HEK293T (cell line): Measurements from ENCODE around the gene PROS1.

Source experiments
- ARNT ChIP-seq: fragments of 450-650 bp; IDR thresholded peaks from 2 replicates; pipeline ENCODE4 v1.6.1; 2017; ENCODE audit warnings: mild to moderate bottlenecking
- CTBP1 ChIP-seq: fragments of 450-650 bp; IDR thresholded peaks from 2 replicates; pipeline ENCODE4 v1.6.1; 2016; ENCODE audit warnings: borderline replicate concordance

DNA sequence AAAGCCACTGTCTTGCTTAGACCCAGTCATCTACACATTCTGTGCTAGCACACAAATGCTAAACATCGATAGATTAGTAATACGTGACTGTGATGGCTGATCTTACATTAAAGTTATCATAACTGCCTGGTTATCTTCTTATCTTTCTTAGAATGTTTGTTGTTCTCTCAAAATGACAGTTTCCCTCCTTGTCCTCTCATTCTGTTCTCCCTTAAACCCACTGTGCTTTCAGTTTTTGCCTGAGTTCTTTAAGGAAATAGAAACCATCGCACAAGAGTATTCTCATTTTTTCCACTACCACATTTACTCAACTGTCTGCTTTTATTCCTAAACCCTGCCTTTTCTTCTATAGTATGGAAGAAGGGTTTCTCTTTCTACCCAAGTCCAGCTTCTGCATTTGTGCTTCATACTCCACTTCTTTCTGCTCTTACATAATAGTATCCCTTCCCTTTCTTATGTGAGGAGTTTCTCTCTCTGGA is 37.6 kb upstream of the PROS1 start:
- TF ChIP-seq ARNT (no peak), CTBP1 (no peak)
